Ishikawa (cell line): ENCODE data around the gene SEH1L.

ENCODE experiments used
- CEBPB ChIP-seq: IDR thresholded peaks from 2 replicates; pipeline ENCODE4 v1.6.1; 2012
- CREB1 ChIP-seq: IDR thresholded peaks from 2 replicates; pipeline ENCODE4 v1.6.1; 2012; ENCODE audit warnings: low read depth
- EGR1 ChIP-seq: IDR thresholded peaks from 2 replicates; pipeline ENCODE4 v1.6.1; 2012
- EP300 ChIP-seq: IDR thresholded peaks from 2 replicates; pipeline ENCODE4 v1.6.1; 2012; ENCODE audit warnings: borderline replicate concordance
- NFIC ChIP-seq: IDR thresholded peaks from 2 replicates; pipeline ENCODE4 v1.6.1; 2012
- RAD21 ChIP-seq: IDR thresholded peaks from 2 replicates; pipeline ENCODE4 v1.6.1; 2012; ENCODE audit warnings: low read depth
- TAF1 ChIP-seq: IDR thresholded peaks from 2 replicates; pipeline ENCODE4 v1.6.1; 2012; ENCODE audit warnings: low read depth, mild to moderate bottlenecking
- YY1 ChIP-seq: IDR thresholded peaks from 2 replicates; pipeline ENCODE4 v1.6.1; 2012; ENCODE audit warnings: low read depth
- TF ChIP-seq, protein P1 (sequence below): IDR thresholded peaks from 2 replicates; pipeline ENCODE4 v1.6.1; 2012

GRCh38 chr18:12928206-12928605 is 19.6 kb upstream of the SEH1L start:
- TF ChIP-seq NFIC (no peak), TAF1 (no peak), YY1 (no peak), CREB1 (no peak), EP300 (no peak), CEBPB (no peak), RAD21 (no peak), EGR1 (no peak)
- TF ChIP-seq, protein P1, sequence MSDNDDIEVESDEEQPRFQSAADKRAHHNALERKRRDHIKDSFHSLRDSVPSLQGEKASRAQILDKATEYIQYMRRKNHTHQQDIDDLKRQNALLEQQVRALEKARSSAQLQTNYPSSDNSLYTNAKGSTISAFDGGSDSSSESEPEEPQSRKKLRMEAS: no peak
